B cell (primary cell): ENCODE data around the gene PRR35. TPM values are rescaled to one million over a fixed set of nuclear protein-coding genes. Genes with fewer than 3 reads are reported as not detected.
A peak's percentile ranks its signal among the peaks of the same experiment; 100 is the strongest.

ENCODE experiments used
- ATAC-seq: fragments of 200-7000 bp; cut with Tn5 transposase; one replicate; pipeline ENCODE4 v1.10.0; 2021; ENCODE audit warnings: low read depth, mild to moderate bottlenecking, moderate number of reproducible peaks, moderate library complexity
- CTCF ChIA-PET: fragments of 350-600 bp; sonication (Branson Sonifier 250); formaldehyde crosslinking; loops from one replicate; lab custom pipeline; 2021; ENCODE audit warnings: antibody characterized with exemption, inconsistent platforms; lab: Charles Lee
- POLR2A ChIA-PET: fragments of 350-600 bp; sonication (Branson Sonifier 250); formaldehyde crosslinking; loops from one replicate; lab custom pipeline; 2021; ENCODE audit warnings: antibody characterized with exemption; lab: Charles Lee
- DNase-seq: peaks from one replicate; pipeline ENCODE4 v3.0.0; 2013
- H2AFZ ChIP-seq: 2 replicates; pipeline ENCODE4 v1.6.1; 2012; ENCODE audit warnings: mild to moderate bottlenecking, low read depth, low read length; ENCODE audit not compliant: insufficient read depth, poor library complexity, severe bottlenecking
- H3K27ac ChIP-seq, 2 donors: 1 replicate in 1 of 2; 2 replicates in 1 of 2; pipeline ENCODE4 v1.5.1; 2012 to 2013; ENCODE audit warnings: low read length in 2 of 2, mild to moderate bottlenecking in 2 of 2, moderate library complexity in 1 of 2
- H3K27me3 ChIP-seq, 4 experiments: fragments of 200-600 bp in 1 of 4; sonication (generic) in 1 of 4; replicated peaks in 1 of 4; 1 replicate in 2 of 4; 2 replicates in 2 of 4; pipeline versions ENCODE4 v1.6.1 to v1.7.0; 2013 to 2016; ENCODE audit warnings: low read length in 3 of 4, mild to moderate bottlenecking in 2 of 4, mixed read lengths in 1 of 4, moderate library complexity in 1 of 4; ENCODE audit not compliant: insufficient read depth in 4 of 4, control insufficient read depth in 3 of 4; ENCODE audit errors: control extremely low read depth in 1 of 4
- H3K36me3 ChIP-seq, 2 experiments: replicated peaks in 1 of 2; 1 replicate in 1 of 2; 2 replicates in 1 of 2; pipeline versions ENCODE4 v1.6.1 to v1.7.1; 2013; ENCODE audit warnings: low read length in 1 of 2; ENCODE audit not compliant: insufficient read depth in 2 of 2, control insufficient read depth in 1 of 2; ENCODE audit errors: control extremely low read depth in 1 of 2, extremely low read depth in 1 of 2
- H3K4me1 ChIP-seq, 2 donors: fragments of 200-600 bp in 1 of 2; sonication (generic) in 1 of 2; 1 replicate in 1 of 2; 2 replicates in 1 of 2; pipeline versions ENCODE4 v1.5.1 to v1.6.1; 2013 to 2017; ENCODE audit warnings: low read length in 2 of 2; ENCODE audit not compliant: control insufficient read depth in 2 of 2, insufficient read depth in 2 of 2
- H3K4me2 ChIP-seq: replicated peaks from 2 replicates; pipeline ENCODE3; 2012; ENCODE audit warnings: mild to moderate bottlenecking, low read depth, low read length; ENCODE audit not compliant: poor library complexity, severe bottlenecking
- H3K4me3 ChIP-seq, 5 experiments: fragments of 200-600 bp in 1 of 5; sonication (generic) in 1 of 5; 1 replicate in 3 of 5; 2 replicates in 2 of 5; pipeline versions ENCODE4 v1.5.1 to v1.7.0; 2011 to 2016; ENCODE audit warnings: low read length in 4 of 5, mild to moderate bottlenecking in 4 of 5, low read depth in 2 of 5, control low read depth in 1 of 5, moderate library complexity in 1 of 5; ENCODE audit not compliant: insufficient read depth in 1 of 5; ENCODE audit errors: control extremely low read depth in 1 of 5, extremely low read depth in 1 of 5
- H3K79me2 ChIP-seq: fragments of 200-600 bp; sonication (generic); one replicate; pipeline ENCODE4 v1.6.0; 2016; ENCODE audit warnings: low read length; ENCODE audit not compliant: control insufficient read depth, insufficient read depth
- H3K9ac ChIP-seq: fragments of 200-600 bp; sonication (generic); 2 replicates; pipeline ENCODE4 v1.6.1; 2017; ENCODE audit warnings: mild to moderate bottlenecking, low read length, moderate library complexity
- H3K9me3 ChIP-seq, 3 donors: one replicate each; pipeline versions ENCODE4 v1.6.1 to v1.7.1; 2013; ENCODE audit warnings: low read length in 2 of 3; ENCODE audit not compliant: control insufficient read depth in 2 of 3, insufficient read depth in 1 of 3; ENCODE audit errors: control extremely low read depth in 1 of 3
- H4K20me1 ChIP-seq: 2 replicates; pipeline ENCODE4 v1.6.0; 2012; ENCODE audit warnings: mild to moderate bottlenecking, low read length; ENCODE audit not compliant: insufficient read depth, control insufficient read depth, poor library complexity, severe bottlenecking
- H3K27ac Mint-ChIP-seq: one replicate; pipeline ENCODE4 v1.8.0; 2021; ENCODE audit warnings: mixed read lengths
- H3K27me3 Mint-ChIP-seq: one replicate; pipeline ENCODE4 v1.8.0; 2021; ENCODE audit warnings: mixed read lengths
- H3K4me1 Mint-ChIP-seq: one replicate; pipeline ENCODE4 v1.8.0; 2021; ENCODE audit warnings: mixed read lengths
- H3K4me3 Mint-ChIP-seq: one replicate; pipeline ENCODE4 v1.8.0; 2021; ENCODE audit warnings: mixed read lengths
- H3K9me3 Mint-ChIP-seq: one replicate; pipeline ENCODE4 v1.8.0; 2022; ENCODE audit warnings: mixed read lengths; ENCODE audit not compliant: insufficient read depth
- EZH2 ChIP-seq: IDR thresholded peaks from 2 replicates; pipeline ENCODE4 v1.6.1; 2012; ENCODE audit warnings: borderline replicate concordance, low read depth, mild to moderate bottlenecking, moderate library complexity, low read length; ENCODE audit not compliant: insufficient read depth, poor library complexity, severe bottlenecking
- WGBS: methylation state at CpG from one replicate; pipeline ENCODE4 v1.1.5; 2013; ENCODE audit warnings: missing lambda C conversion rate; ENCODE audit not compliant: insufficient coverage; 5-methylcytosine and 5-hydroxymethylcytosine counted together
- intact Hi-C: fragments of 100-400 bp; cut with micrococcal nuclease; formaldehyde crosslinking; loops from one replicate; pipeline ENCODE4 v1.10.0; 2022
- polyA plus RNA-seq: library from polyadenylated mRNA; depleted of rRNA; stranded (reverse); fragments of >200 nt; gene quantifications from 2 replicates; pipeline ENCODE4 v1.2.3, GENCODE V29; 2012
- total RNA-seq, 2 donors: library from RNA; stranded (reverse); fragments of 120-200 nt in 1 of 2; gene quantifications; 1 replicate in 1 of 2; 2 replicates in 1 of 2; pipeline versions ENCODE4 v1.2.3 to v1.2.4, GENCODE V29; 2013 to 2022
- TF ChIP-seq, protein P1 (sequence below): fragments of 200-600 bp; IDR thresholded peaks from one replicate; pipeline ENCODE4 v1.8.0; 2022; ENCODE audit warnings: antibody characterized with exemption, mild to moderate bottlenecking

PRR35 gene
- total and polyA plus RNA-seq, 2 donors (not counting 1 experiment from before 2014, with no cell fraction given), result not detected

DNA sequence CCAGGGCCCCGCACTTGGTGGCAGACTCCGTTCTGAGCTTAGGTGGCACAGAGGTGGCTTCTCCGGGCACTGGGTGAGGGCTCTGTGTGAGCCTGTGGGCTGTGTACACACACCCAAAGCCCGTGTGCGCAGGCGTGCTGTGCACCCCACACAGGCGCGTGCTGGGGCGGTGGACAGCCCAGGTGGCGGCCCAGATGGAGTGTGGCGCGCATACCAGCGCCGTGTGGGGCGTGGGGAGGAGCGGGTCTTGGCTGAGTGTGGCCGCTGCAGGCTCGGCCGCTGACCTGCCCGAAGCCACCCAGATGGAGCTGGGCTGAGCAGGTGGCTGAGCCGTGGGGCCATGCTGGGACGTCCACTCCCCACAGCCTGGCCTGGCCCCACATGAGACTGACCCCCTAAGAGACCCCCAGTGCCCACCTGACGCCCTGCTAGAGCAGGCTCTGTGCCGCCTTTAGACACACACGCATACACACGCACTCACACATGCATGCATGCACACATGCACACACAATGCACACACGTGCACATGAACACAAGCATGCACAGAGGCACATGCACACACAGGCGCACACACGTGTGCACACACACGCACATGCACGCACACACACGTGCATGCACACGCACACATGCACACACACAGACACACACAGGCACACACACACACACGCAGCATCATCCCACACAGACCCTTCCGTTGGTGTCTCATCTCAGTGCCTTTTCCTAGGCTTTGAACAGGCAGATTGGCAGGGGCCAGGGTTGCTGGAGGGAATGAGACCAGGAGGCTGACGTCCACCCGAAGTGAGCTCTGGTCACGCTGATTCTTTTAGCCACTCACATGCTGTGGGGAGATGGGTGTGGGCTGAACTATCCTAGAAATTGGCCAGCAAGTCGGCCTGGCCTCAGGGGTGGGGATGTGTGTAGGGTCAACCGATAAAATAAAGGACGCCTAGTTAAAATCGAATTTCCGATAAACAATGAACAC lies 2.1 kb downstream of the PRR35 start:
- ATAC-seq, result no peak
- Histone ChIP-seq H3K4me2 (no peak overlapping the region), H3K9me3 (peaks cover 0 to 7% (median 0%) of the 10 kb centered on the region in 3 donors), H2AFZ (no peak overlapping the region), H3K9ac (no peak overlapping the region), H4K20me1 (no peaks in the 10 kb centered on the region), H3K79me2 (peaks cover 9% of the 10 kb centered on the region), H3K4me3 (no peak overlapping the region), H3K36me3 (no peaks in the 10 kb centered on the region), H3K4me1 (peaks cover 19% of the 10 kb centered on the region in 2 donors), H3K27ac (no peak overlapping the region), H3K27me3 (peaks cover 0 to 34% (median 10%) of the 10 kb centered on the region in 4 experiments)
- Mint-ChIP-seq H3K27ac (peak overlapping the region; percentile 67), H3K4me3 (peak overlapping the region; percentile 57), H3K27me3 (peaks cover 10% of the 10 kb centered on the region), H3K9me3 (no peaks in the 10 kb centered on the region), H3K4me1 (peaks cover 13% of the 10 kb centered on the region)
- no peak for DNase-seq
- TF ChIP-seq, protein P1, sequence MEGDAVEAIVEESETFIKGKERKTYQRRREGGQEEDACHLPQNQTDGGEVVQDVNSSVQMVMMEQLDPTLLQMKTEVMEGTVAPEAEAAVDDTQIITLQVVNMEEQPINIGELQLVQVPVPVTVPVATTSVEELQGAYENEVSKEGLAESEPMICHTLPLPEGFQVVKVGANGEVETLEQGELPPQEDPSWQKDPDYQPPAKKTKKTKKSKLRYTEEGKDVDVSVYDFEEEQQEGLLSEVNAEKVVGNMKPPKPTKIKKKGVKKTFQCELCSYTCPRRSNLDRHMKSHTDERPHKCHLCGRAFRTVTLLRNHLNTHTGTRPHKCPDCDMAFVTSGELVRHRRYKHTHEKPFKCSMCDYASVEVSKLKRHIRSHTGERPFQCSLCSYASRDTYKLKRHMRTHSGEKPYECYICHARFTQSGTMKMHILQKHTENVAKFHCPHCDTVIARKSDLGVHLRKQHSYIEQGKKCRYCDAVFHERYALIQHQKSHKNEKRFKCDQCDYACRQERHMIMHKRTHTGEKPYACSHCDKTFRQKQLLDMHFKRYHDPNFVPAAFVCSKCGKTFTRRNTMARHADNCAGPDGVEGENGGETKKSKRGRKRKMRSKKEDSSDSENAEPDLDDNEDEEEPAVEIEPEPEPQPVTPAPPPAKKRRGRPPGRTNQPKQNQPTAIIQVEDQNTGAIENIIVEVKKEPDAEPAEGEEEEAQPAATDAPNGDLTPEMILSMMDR, result no peak
- TF ChIP-seq EZH2, result no peak
- intact Hi-C loops, result no loop called here
- CTCF ChIA-PET, result no interaction called here
- POLR2A ChIA-PET, result no interaction called here
- WGBS, result 93% methylated on average over 37 of the region's 43 CpGs

DNA sequence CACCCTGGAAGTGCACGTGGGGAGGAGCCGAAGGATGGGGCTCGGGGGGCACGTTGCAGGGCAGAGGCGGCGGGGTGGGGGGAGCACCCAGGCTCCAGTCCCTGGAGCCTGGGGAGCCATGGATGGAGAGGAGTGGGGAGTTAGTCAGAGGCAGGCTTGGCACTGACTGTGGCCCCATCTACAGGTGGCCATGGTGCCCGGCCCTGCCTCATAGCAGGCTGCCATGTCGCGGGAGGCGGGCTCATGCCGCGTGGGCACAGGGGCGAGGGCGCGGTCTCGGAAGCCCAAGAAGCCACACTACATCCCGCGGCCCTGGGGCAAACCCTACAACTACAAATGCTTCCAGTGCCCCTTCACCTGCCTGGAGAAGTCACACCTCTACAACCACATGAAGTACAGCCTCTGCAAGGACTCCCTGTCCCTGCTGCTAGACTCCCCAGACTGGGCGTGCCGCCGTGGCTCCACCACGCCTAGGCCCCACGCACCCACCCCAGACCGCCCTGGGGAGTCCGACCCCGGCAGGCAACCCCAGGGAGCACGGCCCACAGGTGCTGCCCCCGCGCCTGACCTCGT lies 3.0 kb downstream of the PRR35 start:
- ChIA-PET CTCF (no interaction called here), POLR2A (no interaction called here)
- H3K4me3 Mint-ChIP-seq, result no peak overlapping the region

More for the DNA sequence above, 3.0 kb downstream of the PRR35 start:
- ATAC-seq (no peak), DNase-seq (no peak)
- Histone ChIP-seq H3K4me3 (no peak overlapping the region), H3K36me3 (no peaks in the 10 kb centered on the region), H3K27me3 (peaks cover 0 to 30% (median 10%) of the 10 kb centered on the region in 4 experiments), H3K79me2 (peaks cover 16% of the 10 kb centered on the region), H3K9ac (no peak overlapping the region), H3K4me1 (peaks cover 23 to 28% of the 10 kb centered on the region in 2 donors), H3K4me2 (no peak overlapping the region), H3K9me3 (peaks cover 0 to 7% (median 0%) of the 10 kb centered on the region in 3 donors), H2AFZ (no peak overlapping the region), H3K27ac (no peak overlapping the region), H4K20me1 (no peaks in the 10 kb centered on the region)
- WGBS, result 85% methylated on average over 30 of the region's 30 CpGs
- H3K27me3 Mint-ChIP-seq, result peaks cover 10% of the 10 kb centered on the region
- H3K27ac Mint-ChIP-seq, result no peak overlapping the region
- H3K9me3 Mint-ChIP-seq, result no peaks in the 10 kb centered on the region
- no peak for TF ChIP-seq EZH2
- TF ChIP-seq, protein P1, result no peak
- intact Hi-C loops, result no loop called here
- H3K4me1 Mint-ChIP-seq, result peaks cover 14% of the 10 kb centered on the region
